OCI-M1 (cell line): ENCODE data around the gene MAPK1.
A peak's percentile ranks its signal among the peaks of the same experiment; 100 is the strongest.
"Not testable (repeated sequence)": the region's sequence is repeated elsewhere in the genome, so short reads cannot be mapped to it uniquely, and the experiment has no call there.

ENCODE experiments used
- DNase-seq: peaks from one replicate; lab custom pipeline; 2025; lab: John Stamatoyannopoulos, UW

Gene MAPK1

DNA sequence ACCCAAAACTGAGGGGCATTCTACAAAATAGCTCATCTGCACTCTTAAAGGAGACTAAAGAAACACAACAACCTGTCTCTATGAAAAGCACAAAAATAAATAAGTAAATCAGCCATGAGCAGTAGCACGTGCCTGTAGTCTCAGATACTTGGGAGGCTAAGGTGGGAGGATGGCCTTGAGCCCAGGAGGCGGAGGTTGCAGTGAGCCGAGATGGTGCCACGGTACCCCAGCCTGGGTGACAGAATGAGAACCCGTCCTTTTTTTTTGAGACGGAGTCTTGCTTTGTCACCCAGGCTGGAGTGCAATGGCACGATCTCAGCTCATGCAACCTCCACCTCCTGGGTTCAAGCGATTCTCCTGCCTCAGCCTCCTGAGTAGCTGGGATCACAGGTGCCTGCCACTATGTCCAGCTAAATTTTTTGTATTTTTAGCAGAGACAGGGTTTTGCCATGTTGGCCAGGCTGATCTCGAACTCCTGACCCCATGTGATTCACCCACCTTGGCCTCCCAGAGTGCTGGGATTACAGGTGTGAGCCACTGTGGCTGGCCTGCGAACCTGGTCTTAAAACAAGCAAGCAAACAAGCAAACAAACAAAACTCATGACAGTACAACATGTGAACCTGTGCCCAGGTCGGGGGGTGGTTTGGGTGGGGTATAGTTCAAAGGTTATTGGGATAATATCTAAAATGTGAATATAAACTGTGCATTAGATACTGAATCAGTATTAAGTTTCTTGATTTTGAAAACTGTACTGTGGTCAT lies 76.4 kb downstream of the MAPK1 start:
- not testable (repeated sequence) for DNase-seq

DNA sequence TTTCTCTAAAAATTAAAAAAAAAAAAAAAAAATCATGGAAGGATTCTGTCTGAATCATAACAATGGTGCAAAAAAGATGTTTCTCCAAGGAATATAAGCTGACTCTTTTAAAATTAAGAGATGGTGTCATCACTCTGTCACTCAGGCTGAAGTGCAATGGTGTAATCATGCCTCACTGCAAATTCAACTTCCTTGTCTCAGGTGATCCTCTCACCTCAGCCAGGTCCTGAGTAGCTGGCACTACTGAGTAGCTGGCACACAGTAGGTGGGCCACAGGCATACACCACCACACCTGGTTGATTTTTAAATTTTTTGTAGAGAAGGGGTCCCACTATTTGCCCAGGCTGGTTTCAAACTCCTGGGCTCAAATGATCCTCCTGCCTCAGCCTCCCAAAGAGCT lies 77.1 kb downstream of the MAPK1 start:
- DNase-seq, result no peak

GRCh38 chr22:21787565-21787964 lies 79.9 kb downstream of the MAPK1 start:
- not testable (repeated sequence) for DNase-seq

DNA sequence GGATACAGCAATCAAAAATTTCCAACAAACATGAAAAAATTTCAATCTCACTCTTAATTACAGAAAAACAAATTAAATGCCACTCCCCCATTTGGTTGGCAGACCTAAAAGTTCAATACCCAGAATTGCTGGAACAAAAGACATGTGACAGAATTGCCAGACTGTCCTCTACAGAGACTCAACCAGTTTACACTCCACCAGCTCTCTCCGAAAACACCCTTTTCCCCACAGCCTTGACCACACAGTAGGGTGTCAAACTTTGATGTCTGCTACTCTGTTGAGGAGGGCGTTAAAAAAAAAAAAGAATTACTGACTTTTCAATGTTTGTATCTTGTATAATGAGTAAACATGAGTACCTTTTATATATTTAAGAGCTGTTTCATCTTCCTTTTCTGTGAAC lies 87.2 kb downstream of the MAPK1 start:
- no peak for DNase-seq

DNA sequence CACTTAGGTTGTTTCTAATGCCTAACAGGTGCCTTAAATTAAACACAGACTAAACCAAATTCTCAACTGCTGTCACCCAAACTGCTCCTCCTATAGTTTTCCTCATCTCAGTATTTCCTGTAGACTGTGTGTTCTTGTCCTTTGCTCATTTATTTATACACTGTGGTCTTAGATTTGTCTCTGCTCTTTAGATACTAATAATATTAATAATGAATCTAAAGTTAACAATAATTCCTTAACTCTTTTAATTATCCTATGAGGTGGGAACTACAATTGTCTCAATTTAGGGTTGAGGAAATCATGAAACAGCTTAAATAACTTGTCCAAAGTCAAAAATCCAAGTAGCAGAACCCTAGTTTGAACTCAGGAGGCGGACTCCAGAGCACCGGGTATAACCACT lies 88.0 kb downstream of the MAPK1 start:
- DNase-seq, result no peak

DNA sequence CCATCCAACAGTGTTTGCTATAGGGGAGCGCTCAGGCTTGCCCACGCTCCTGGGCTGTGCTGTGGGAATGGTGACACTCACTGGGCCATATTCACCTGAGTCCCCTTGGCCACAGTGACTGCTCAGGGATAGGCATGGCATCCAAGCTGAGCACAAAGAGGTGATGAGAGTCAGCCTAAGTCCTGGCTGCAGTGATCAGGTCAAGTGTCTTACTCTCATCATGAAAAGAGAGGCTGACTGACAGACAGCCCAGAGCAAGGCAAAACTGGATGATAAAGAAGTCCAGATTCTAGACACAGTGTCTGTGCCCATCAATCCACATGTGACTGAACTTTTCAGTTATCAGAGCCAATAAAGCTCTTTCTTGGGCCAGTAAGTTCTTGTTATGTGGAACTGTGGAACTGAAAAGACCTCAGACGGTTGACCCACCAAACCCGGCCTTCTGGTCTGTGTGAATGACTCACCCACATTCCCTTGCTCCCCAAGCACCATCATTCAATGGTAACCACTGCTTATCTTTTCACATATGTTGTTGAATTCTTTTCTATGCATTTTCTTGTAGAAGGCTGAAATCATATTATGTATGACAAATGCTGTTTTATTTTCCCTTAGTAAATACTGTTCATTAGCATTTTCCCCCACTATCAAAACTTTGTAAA lies 88.6 kb downstream of the MAPK1 start:
- peak; percentile 64 for DNase-seq

DNA sequence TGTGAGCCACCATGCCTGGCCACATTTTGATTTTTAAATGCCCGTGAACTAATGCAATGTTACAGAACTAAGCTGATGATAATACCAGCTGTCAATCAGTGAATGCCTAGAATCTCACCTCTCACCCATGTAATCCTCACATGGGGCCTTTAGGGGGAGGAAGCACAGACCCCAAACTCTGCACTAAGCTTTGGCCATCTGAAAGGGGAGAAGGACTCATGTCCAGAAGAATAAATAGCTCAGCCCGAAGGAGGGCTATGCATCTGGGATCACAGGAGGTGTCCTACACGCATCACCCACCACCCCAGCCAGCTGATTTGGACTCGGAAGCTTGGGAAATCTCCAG lies 95.8 kb downstream of the MAPK1 start:
- no peak for DNase-seq

GRCh38 chr22:21768435-21768834 lies 99.0 kb downstream of the MAPK1 start:
- DNase-seq, result no peak

DNA sequence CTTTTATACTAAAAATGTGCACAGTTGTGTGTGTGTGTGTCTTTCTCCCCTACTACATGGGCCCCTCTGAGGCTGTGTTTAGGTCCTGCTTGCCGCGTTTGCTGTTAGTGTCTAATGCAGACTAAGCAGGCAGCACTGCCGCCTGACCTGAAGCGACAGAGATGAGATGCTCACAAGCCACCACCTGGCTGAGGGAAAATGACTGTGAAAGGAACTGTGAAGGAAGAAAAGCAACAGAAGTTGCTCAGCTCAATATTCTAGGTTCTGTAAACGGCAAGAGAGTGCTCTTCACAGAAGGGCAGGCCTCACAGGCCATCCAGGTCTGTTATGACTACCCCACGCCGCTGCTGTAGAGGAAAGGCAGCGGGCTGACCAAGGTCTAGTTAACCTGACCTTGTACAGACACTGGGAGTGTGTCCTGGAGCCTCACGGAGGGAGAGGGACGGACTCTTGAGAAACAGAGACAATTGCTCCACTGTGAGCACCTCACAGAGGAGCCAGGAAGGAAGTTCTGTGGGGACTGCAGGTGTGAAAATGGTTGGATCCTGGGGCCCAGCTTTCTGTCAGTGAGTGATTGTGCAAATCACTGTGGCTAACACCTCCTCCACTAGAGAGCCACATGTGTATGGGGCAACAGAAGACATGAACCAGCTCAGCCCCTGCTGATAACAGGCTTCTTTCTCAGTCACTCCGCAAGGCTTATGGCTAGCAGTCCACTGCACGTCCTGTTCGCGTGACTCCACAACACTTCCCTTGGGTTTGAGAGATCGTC lies 100.6 kb downstream of the MAPK1 start:
- no peak for DNase-seq

- DNase-seq, result no peak
These were observed 101.4 kb downstream of the MAPK1 start for GRCh38 chr22:21765909-21766529.

DNA sequence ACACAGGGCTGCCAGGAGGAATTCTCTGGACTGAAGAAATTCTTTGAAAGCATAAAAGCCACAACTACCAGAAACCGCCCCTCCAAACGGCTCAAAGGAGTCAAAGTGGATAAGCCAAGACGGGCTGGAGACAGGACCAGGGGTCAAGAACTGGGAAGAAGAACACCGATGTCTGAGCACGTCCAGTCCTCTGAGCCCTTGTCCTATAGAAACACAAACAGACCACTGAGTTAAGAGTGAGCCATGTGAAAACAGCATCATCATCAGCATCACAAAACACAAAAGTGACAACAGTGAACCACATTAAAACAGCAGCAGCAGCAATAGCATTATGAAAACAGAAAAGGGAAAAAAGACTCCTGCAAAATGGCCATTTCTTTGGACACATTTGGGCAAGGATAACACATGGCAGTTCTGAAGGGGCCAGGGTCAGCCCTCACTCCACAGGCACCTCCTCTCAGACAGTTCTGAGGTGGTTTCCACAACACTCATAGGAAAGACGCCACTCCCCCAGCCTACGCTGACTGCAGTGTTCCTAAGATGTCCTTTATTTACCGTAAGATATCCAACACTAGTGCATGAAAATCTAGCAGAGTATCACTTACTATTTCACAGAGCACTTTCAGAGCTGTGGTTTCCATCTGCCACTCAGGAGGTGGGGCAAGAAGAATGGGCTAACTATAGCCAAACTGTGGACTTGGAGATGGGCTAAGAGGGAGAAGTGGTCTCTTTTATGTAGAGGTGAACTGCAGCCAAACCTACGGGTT lies 103.2 kb downstream of the MAPK1 start:
- DNase-seq, result no peak

- DNase-seq, result no peak
These were observed 104.5 kb downstream of the MAPK1 start for GRCh38 chr22:21762712-21763581.

DNA sequence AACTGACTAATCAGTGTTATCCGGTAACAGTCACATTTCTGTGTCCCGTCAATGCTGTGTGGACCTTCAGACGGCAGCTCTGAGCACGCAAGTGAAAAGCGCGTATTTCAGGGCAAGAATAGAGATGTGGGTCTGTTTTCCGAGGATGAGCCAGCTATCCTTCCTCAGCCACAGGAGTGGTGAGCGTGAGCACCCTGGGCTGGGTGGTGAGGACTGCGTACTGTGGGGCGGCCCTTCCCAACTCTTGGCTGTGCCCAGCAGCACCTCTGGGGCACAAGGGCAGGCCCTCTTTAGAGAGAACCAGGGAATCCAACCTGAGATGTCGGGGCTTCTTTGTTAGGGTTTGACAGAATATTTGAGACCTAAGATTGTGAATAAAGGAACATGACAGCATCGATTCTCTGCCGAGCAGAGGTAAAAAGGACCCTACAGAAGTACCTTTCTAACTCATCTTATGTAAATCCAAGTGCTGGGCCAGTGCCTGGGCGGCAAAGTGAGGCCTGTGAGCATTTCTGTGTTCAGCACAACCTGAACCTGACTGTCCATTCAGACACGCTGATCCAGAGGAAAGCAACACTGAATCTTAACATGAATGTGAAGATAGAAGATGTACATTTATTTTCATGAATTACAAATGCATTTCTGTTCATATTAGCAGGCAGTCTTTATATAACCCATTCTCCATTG lies 105.3 kb downstream of the MAPK1 start:
- no peak for DNase-seq

DNA sequence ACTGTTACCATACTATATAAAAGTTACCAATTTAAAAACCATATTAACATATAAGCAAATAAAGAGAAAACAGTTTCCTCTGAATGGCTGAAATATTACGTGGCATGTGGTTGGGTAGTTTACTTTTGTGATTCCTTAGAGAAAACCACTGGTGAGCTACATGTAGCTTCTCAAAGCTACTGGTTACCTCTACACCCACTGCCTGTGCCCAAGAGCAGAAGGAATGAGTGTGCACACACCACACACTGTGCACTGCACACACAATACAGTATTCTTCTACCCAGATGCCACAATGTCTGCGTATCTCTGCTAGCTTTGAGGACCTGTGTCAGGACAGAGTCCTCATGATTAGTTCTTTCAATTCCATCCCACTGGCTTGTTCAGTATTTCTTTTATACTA lies 106.4 kb downstream of the MAPK1 start:
- no peak for DNase-seq

DNA sequence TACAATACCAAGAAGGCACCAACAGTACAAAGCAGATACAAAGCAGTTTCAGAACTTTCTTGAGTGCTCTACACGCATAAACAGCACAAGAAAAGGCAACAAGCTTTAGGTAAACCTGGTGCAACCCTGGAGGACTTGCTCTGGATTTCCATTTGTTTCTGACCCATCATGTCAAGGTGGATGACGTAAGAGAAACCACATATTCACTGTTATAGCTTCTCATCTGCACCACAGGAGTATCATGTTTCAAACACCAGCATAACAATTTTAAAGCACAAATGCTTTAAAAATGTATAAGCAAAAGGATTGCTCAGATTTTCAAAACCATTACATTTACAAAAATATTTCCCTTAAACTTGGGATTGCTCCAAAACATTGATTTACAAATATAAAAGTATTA lies 106.8 kb downstream of the MAPK1 start:
- peak; percentile 69 for DNase-seq

GRCh38 chr22:21759646-21760376 lies 107.6 kb downstream of the MAPK1 start:
- DNase-seq, result no peak

GRCh38 chr22:21759093-21759492 lies 108.4 kb downstream of the MAPK1 start:
- no peak for DNase-seq

- DNase-seq, result no peak
These were observed 109.2 kb downstream of the MAPK1 start for GRCh38 chr22:21758091-21758864.

DNA sequence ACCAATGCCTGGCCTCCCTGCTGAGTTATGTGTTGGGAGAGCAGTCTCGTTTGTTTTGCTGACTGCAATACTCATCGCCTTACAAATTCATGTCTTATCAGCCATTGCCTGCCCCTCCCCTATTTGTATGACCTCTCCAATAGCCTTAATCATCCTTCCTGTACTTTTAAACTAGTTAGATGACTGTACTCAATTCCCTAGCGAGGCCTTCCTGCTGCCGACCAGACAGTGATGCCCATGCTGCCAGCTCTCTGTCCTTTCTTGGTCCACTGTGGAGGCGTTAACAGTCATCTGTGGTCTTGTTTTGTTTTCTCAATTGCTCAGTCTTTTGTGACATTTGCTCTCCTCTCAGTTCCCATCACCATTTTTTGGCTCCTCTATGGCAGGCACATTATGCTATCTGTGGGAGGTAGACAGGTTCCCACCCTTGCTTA lies 111.6 kb downstream of the MAPK1 start:
- DNase-seq, result peak; percentile 62
